ENCODE data around the gene RFX2.

Gene RFX2

DNA sequence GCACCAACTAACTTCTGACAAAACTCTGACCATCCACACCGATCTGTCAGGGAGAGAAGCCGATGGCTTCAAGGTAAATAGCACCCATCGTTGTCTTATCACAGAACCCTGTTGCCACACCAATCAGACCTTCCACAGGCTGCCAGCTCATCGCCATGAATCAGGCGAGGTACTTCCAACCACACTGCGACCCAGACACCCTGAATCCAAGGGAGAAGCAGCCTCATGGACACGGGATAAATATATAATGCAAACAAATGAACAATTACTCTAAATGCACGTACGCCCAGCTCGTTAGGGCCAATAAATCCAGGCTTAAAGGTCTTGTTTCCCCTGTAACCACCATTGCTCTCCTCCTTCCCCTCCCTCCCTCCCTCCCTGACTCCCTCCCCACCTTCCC is 153.1 kb downstream of the RFX2 start:
- Histone ChIP-seq H4K20me1 (ENCODE audit: insufficient read depth, low read length, poor library complexity, severe bottlenecking) (peaks cover 89% of the 10 kb centered on the region), H3K4me3 (ENCODE audit: low read length, poor library complexity, severe bottlenecking) (no peak overlapping the region), H3F3A (ENCODE audit: low read depth) (no peaks in the 10 kb centered on the region), H3K36me3 (ENCODE audit: insufficient read depth, low read length) (no peaks in the 10 kb centered on the region), H3K4me1 (ENCODE audit: insufficient read depth, low read length, poor library complexity, severe bottlenecking) (peaks cover 21% of the 10 kb centered on the region), H3K9me3 (ENCODE audit: insufficient read depth, low read depth, low read length) (no peaks in the 10 kb centered on the region), H3K9me2 (replicated peaks; ENCODE audit: low read depth, low read length) (no peaks in the 10 kb centered on the region), H3K27me3 (ENCODE audit: insufficient read depth, low read length, poor library complexity, severe bottlenecking) (no peaks in the 10 kb centered on the region), H3K4me2 (ENCODE audit: low read depth, low read length, poor library complexity, severe bottlenecking) (no peak overlapping the region), H3K79me2 (ENCODE audit: insufficient read depth, low read length) (peaks cover 99% of the 10 kb centered on the region), H3K9ac (ENCODE audit: low read depth, low read length, poor library complexity, severe bottlenecking) (no peak overlapping the region), H2AFZ (ENCODE audit: low read length) (no peak overlapping the region)
- TF ChIP-seq EZH2phosphoT487 (IDR thresholded peaks at IDR 0.05; ENCODE audit: borderline replicate concordance), result no peak
- TF ChIP-seq, protein P1, sequence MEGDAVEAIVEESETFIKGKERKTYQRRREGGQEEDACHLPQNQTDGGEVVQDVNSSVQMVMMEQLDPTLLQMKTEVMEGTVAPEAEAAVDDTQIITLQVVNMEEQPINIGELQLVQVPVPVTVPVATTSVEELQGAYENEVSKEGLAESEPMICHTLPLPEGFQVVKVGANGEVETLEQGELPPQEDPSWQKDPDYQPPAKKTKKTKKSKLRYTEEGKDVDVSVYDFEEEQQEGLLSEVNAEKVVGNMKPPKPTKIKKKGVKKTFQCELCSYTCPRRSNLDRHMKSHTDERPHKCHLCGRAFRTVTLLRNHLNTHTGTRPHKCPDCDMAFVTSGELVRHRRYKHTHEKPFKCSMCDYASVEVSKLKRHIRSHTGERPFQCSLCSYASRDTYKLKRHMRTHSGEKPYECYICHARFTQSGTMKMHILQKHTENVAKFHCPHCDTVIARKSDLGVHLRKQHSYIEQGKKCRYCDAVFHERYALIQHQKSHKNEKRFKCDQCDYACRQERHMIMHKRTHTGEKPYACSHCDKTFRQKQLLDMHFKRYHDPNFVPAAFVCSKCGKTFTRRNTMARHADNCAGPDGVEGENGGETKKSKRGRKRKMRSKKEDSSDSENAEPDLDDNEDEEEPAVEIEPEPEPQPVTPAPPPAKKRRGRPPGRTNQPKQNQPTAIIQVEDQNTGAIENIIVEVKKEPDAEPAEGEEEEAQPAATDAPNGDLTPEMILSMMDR (conservative IDR thresholded peaks at IDR 0.05; ENCODE audit: low read length), result no peak

DNA sequence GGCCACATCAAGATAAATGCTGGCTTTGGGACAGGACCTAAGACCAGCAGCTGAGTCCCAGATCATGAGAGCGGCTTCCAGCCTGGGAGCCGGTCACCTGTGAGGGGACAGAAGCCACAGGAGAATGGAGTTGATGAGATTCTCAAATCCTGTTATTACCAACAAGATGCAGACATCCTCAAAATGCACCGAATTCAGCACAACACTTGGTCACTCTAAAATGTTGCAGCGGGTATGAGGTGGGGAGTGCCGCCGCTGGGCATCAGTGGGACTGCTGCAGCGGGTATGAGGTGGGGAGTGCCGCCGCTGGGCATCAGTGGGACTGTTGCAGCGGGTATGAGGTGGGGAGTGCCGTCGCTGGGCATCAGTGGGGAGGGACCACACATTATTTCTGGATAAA is 153.6 kb downstream of the RFX2 start:
- Histone ChIP-seq H3K9me3 (ENCODE audit: insufficient read depth, low read depth, low read length) (no peaks in the 10 kb centered on the region), H3K79me2 (ENCODE audit: insufficient read depth, low read length) (peaks cover 99% of the 10 kb centered on the region), H3K4me3 (ENCODE audit: low read length, poor library complexity, severe bottlenecking) (no peak overlapping the region), H3K27me3 (ENCODE audit: insufficient read depth, low read length, poor library complexity, severe bottlenecking) (no peaks in the 10 kb centered on the region), H3K36me3 (ENCODE audit: insufficient read depth, low read length) (no peaks in the 10 kb centered on the region), H4K20me1 (ENCODE audit: insufficient read depth, low read length, poor library complexity, severe bottlenecking) (peaks cover 89% of the 10 kb centered on the region), H3K4me1 (ENCODE audit: insufficient read depth, low read length, poor library complexity, severe bottlenecking) (peaks cover 21% of the 10 kb centered on the region), H3K4me2 (ENCODE audit: low read depth, low read length, poor library complexity, severe bottlenecking) (no peak overlapping the region), H3F3A (ENCODE audit: low read depth) (no peaks in the 10 kb centered on the region), H3K9ac (ENCODE audit: low read depth, low read length, poor library complexity, severe bottlenecking) (no peak overlapping the region), H3K9me2 (replicated peaks; ENCODE audit: low read depth, low read length) (no peaks in the 10 kb centered on the region), H2AFZ (ENCODE audit: low read length) (no peak overlapping the region)
- TF ChIP-seq EZH2phosphoT487 (IDR thresholded peaks at IDR 0.05; ENCODE audit: borderline replicate concordance), result no peak
- TF ChIP-seq, protein P1 (conservative IDR thresholded peaks at IDR 0.05; ENCODE audit: low read length), result no peak

DNA sequence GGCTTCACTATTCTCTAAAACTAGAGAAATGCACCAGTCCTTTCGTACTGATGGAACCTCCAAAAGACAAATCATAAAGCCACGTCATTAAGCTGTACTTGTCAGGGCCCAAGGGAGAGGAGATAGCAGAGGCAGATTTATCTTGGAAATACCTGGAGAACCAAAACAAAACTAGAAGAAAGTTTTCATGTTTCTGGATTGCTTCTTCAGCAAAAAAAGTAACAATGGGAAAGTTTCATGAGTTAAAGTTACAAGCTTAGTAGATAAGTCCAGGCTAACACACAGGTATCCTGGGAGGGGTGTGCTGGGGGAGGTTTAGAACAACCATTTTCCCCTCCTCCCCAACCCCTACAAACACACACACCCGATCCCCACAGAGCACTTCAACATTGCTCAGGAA is 154.0 kb downstream of the RFX2 start:
- Histone ChIP-seq H2AFZ (ENCODE audit: low read length) (no peak overlapping the region), H4K20me1 (ENCODE audit: insufficient read depth, low read length, poor library complexity, severe bottlenecking) (peaks cover 88% of the 10 kb centered on the region), H3K4me3 (ENCODE audit: low read length, poor library complexity, severe bottlenecking) (no peak overlapping the region), H3K9me2 (replicated peaks; ENCODE audit: low read depth, low read length) (no peaks in the 10 kb centered on the region), H3K27me3 (ENCODE audit: insufficient read depth, low read length, poor library complexity, severe bottlenecking) (no peaks in the 10 kb centered on the region), H3K36me3 (ENCODE audit: insufficient read depth, low read length) (no peaks in the 10 kb centered on the region), H3K4me1 (ENCODE audit: insufficient read depth, low read length, poor library complexity, severe bottlenecking) (peaks cover 21% of the 10 kb centered on the region), H3K9me3 (ENCODE audit: insufficient read depth, low read depth, low read length) (no peaks in the 10 kb centered on the region), H3F3A (ENCODE audit: low read depth) (no peaks in the 10 kb centered on the region), H3K4me2 (ENCODE audit: low read depth, low read length, poor library complexity, severe bottlenecking) (no peak overlapping the region), H3K9ac (ENCODE audit: low read depth, low read length, poor library complexity, severe bottlenecking) (no peak overlapping the region), H3K79me2 (ENCODE audit: insufficient read depth, low read length) (peaks cover 99% of the 10 kb centered on the region)
- TF ChIP-seq, protein P1 (conservative IDR thresholded peaks at IDR 0.05; ENCODE audit: low read length), result no peak
- no peak for TF ChIP-seq EZH2phosphoT487 (IDR thresholded peaks at IDR 0.05; ENCODE audit: borderline replicate concordance)

All from Loucy (cell line).